Fibroblast of lung (primary cell): Measurements from ENCODE around the gene BRI3BP. TPM values are rescaled to one million over a fixed set of nuclear protein-coding genes. Genes with fewer than 3 reads are reported as not detected.

Experiments used
- DNase-seq, 2 donors: peaks; one replicate each; pipeline versions ENCODE4 v3.0.0 to v3.0.0-alpha.2; 2010; ENCODE audit warnings: low read depth in 2 of 2
- H2AFZ ChIP-seq: 2 replicates; pipeline ENCODE4 v1.5.1; 2012; ENCODE audit warnings: low read length, control low read depth, inconsistent platforms
- H3K27ac ChIP-seq: 2 replicates; pipeline ENCODE4 v1.5.1; 2011; ENCODE audit warnings: low read length, control low read depth; ENCODE audit not compliant: insufficient read depth
- H3K27me3 ChIP-seq: 2 replicates; pipeline ENCODE4 v1.5.1; 2011; ENCODE audit warnings: mild to moderate bottlenecking, low read length; ENCODE audit not compliant: control insufficient read depth, insufficient read depth
- H3K36me3 ChIP-seq: 2 replicates; pipeline ENCODE4 v1.5.1; 2011; ENCODE audit warnings: low read length; ENCODE audit not compliant: control insufficient read depth, insufficient read depth
- H3K4me1 ChIP-seq: 2 replicates; pipeline ENCODE4 v1.5.1; 2011; ENCODE audit warnings: low read length; ENCODE audit not compliant: control insufficient read depth, insufficient read depth; ENCODE audit errors: extremely low read depth
- H3K4me2 ChIP-seq: 2 replicates; pipeline ENCODE4 v1.5.1; 2011; ENCODE audit warnings: low read length, control low read depth; ENCODE audit not compliant: insufficient read depth; ENCODE audit errors: extremely low read depth
- H3K4me3 ChIP-seq, 4 experiments: fragments of 200-600 bp in 1 of 4; sonication (generic) in 1 of 4; replicated peaks in 1 of 4; 2 replicates each; pipeline ENCODE4 v1.5.1; 2011 to 2016; ENCODE audit warnings: low read length in 4 of 4, low read depth in 3 of 4, mild to moderate bottlenecking in 3 of 4, control low read depth in 2 of 4, inconsistent platforms in 1 of 4, mixed read lengths in 1 of 4; ENCODE audit not compliant: insufficient read depth in 1 of 4; ENCODE audit errors: control extremely low read depth in 1 of 4
- H3K79me2 ChIP-seq: 2 replicates; pipeline ENCODE4 v1.5.1; 2012; ENCODE audit warnings: mild to moderate bottlenecking, low read length, inconsistent platforms; ENCODE audit not compliant: control insufficient read depth, insufficient read depth
- H3K9ac ChIP-seq: 2 replicates; pipeline ENCODE4 v1.5.1; 2011; ENCODE audit warnings: mild to moderate bottlenecking, low read length, control low read depth; ENCODE audit not compliant: insufficient read depth
- H3K9me3 ChIP-seq: 2 replicates; pipeline ENCODE4 v1.5.1; 2012; ENCODE audit warnings: low read depth, low read length; ENCODE audit not compliant: control insufficient read depth, insufficient read depth
- H4K20me1 ChIP-seq: 2 replicates; pipeline ENCODE4 v1.5.1; 2011; ENCODE audit warnings: low read length; ENCODE audit not compliant: control insufficient read depth, insufficient read depth; ENCODE audit errors: extremely low read depth
- CTCF ChIP-seq, 2 donors: IDR thresholded peaks in 1 of 2; conservative IDR thresholded peaks in 1 of 2; 1 replicate in 1 of 2; 2 replicates in 1 of 2; pipeline ENCODE4 v1.5.1; 2011 to 2012; ENCODE audit warnings: low read length in 2 of 2, control low read depth in 1 of 2, inconsistent platforms in 1 of 2, low read depth in 1 of 2, mild to moderate bottlenecking in 1 of 2
- EZH2 ChIP-seq: IDR thresholded peaks from 2 replicates; pipeline ENCODE4 v1.5.1; 2012; ENCODE audit warnings: low read length, control low read depth, mild to moderate bottlenecking; ENCODE audit errors: missing control alignments
- polyA plus RNA-seq, 2 donors: library from polyadenylated mRNA; depleted of rRNA in 1 of 2; stranded (reverse) in 1 of 2; unstranded in 1 of 2; fragments of >200 nt; gene quantifications; 2 replicates each; pipeline ENCODE4 v1.2.1, GENCODE V29; 2011 to 2012; ENCODE audit warnings: missing spikeins in 1 of 2
- total RNA-seq: library from RNA; depleted of rRNA; stranded (reverse); fragments of >200 nt; gene quantifications from 2 replicates; pipeline ENCODE4 v1.2.1, GENCODE V29; 2014

BRI3BP gene
- total and polyA plus RNA-seq, 2 donors (not counting 1 experiment from before 2014, with no cell fraction given), result 2.3 to 2.5 TPM

- peak; percentile 28 to 49 for DNase-seq
- H3K27me3 ChIP-seq, result no peaks in the 10 kb centered on the region
- TF ChIP-seq EZH2 (no peak), CTCF (conservative IDR thresholded peaks at IDR 0.05 in 1 of 2, IDR thresholded peaks at IDR 0.05 in 1 of 2; ENCODE audit: low read depth in 1 of 2, low read length in 2 of 2) (peak in 1 of 2 donors; percentile 25)
- no peaks in the 10 kb centered on the region for H3K9me3 ChIP-seq
- H3K79me2 ChIP-seq, result peaks cover 7% of the 10 kb centered on the region
- peak overlapping the region; percentile 26 to 75 (median 52) for H3K4me3 ChIP-seq
- no peak overlapping the region for H3K27ac ChIP-seq
- H3K4me1 ChIP-seq, result peaks cover 3% of the 10 kb centered on the region
- peak overlapping the region; percentile 69 for H3K4me2 ChIP-seq
- H3K9ac ChIP-seq, result no peak overlapping the region
- H2AFZ ChIP-seq, result peak overlapping the region; percentile 69
- H4K20me1 ChIP-seq, result no peaks in the 10 kb centered on the region
- no peaks in the 10 kb centered on the region for H3K36me3 ChIP-seq
These were observed 395 bp upstream of the BRI3BP start for GRCh38 chr12:124992874-124993625.

- H2AFZ ChIP-seq, result peak overlapping the region; percentile 78
- TF ChIP-seq CTCF (conservative IDR thresholded peaks at IDR 0.05 in 1 of 2, IDR thresholded peaks at IDR 0.05 in 1 of 2; ENCODE audit: low read depth in 1 of 2, low read length in 2 of 2) (no peak), EZH2 (no peak)
- peak overlapping the region; percentile 60 to 71 (median 64) for H3K4me3 ChIP-seq
- no peaks in the 10 kb centered on the region for H3K36me3 ChIP-seq
- H3K9ac ChIP-seq, result no peak overlapping the region
- no peak for DNase-seq
- no peaks in the 10 kb centered on the region for H3K27me3 ChIP-seq
- H4K20me1 ChIP-seq, result no peaks in the 10 kb centered on the region
- no peaks in the 10 kb centered on the region for H3K79me2 ChIP-seq
- H3K4me2 ChIP-seq, result peak overlapping the region; percentile 97
- H3K9me3 ChIP-seq, result no peaks in the 10 kb centered on the region
- H3K27ac ChIP-seq, result no peak overlapping the region
- H3K4me1 ChIP-seq, result no peaks in the 10 kb centered on the region
These were observed 1.1 kb downstream of the BRI3BP start for GRCh38 chr12:124994437-124994975.

GRCh38 chr12:124995200-124995961 is 1.9 kb downstream of the BRI3BP start:
- Histone ChIP-seq H3K4me3 (peak overlapping the region in 1 of 4 experiments; percentile 60), H2AFZ (no peak overlapping the region), H3K27me3 (no peaks in the 10 kb centered on the region), H3K27ac (no peak overlapping the region), H3K36me3 (no peaks in the 10 kb centered on the region), H3K9me3 (no peaks in the 10 kb centered on the region), H3K4me1 (no peaks in the 10 kb centered on the region), H3K79me2 (no peaks in the 10 kb centered on the region), H4K20me1 (no peaks in the 10 kb centered on the region), H3K4me2 (no peak overlapping the region), H3K9ac (no peak overlapping the region)
- TF ChIP-seq CTCF (conservative IDR thresholded peaks at IDR 0.05 in 1 of 2, IDR thresholded peaks at IDR 0.05 in 1 of 2; ENCODE audit: low read depth in 1 of 2, low read length in 2 of 2), result no peak
- no peak for TF ChIP-seq EZH2
- no peak for DNase-seq
